RWPE1 (cell line): Measurements from ENCODE around the gene SATB2.

ENCODE experiments used
- CTCF ChIA-PET: fragments of 350-600 bp; sonication (Branson Sonifier 250); formaldehyde crosslinking; extraction: SDS; loops from one replicate; lab custom pipeline; 2021; lab: Yijun Ruan, JAX
- POLR2A ChIA-PET: fragments of 400-600 bp; formaldehyde crosslinking; extraction: SDS; loops from one replicate; lab custom pipeline; 2020; ENCODE audit warnings: antibody characterized with exemption; ENCODE audit not compliant: low non-redundant PET; lab: Yijun Ruan, JAX
- DNase-seq: peaks from one replicate; pipeline ENCODE4 v3.0.0; 2012; ENCODE audit warnings: low spot score
- H3K27ac ChIP-seq: fragments of 450-650 bp; 2 replicates; pipeline ENCODE4 v1.5.1; 2017
- TF ChIP-seq, protein P1 (sequence below): fragments of 450-650 bp; conservative IDR thresholded peaks from 2 replicates; pipeline ENCODE4 v1.5.1; 2017; ENCODE audit warnings: low read depth, mild to moderate bottlenecking

Gene SATB2

DNA sequence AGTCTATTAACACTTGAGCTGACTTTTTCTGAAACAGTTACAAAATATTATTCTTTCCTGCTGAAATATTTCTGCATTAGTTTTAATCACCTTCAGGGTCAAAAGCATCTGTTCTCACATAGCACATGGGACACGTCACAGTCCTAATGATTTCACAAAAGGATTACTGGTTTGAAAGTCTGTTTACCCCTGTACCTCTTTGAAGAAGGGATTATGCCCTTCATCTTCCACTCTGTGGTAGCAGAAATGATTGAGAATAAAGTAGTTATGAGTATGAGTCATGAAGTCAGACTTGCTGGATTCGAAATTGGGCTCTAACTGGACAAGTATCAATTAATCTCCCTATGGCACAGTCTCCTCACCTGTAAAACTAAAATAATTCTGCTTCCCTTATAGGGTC, 121.2 kb downstream of the SATB2 start:
- TF ChIP-seq, protein P1, sequence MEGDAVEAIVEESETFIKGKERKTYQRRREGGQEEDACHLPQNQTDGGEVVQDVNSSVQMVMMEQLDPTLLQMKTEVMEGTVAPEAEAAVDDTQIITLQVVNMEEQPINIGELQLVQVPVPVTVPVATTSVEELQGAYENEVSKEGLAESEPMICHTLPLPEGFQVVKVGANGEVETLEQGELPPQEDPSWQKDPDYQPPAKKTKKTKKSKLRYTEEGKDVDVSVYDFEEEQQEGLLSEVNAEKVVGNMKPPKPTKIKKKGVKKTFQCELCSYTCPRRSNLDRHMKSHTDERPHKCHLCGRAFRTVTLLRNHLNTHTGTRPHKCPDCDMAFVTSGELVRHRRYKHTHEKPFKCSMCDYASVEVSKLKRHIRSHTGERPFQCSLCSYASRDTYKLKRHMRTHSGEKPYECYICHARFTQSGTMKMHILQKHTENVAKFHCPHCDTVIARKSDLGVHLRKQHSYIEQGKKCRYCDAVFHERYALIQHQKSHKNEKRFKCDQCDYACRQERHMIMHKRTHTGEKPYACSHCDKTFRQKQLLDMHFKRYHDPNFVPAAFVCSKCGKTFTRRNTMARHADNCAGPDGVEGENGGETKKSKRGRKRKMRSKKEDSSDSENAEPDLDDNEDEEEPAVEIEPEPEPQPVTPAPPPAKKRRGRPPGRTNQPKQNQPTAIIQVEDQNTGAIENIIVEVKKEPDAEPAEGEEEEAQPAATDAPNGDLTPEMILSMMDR, result no peak
- CTCF ChIA-PET, result interaction anchor here (0.6 kb wide), 2 partner anchors 12 to 614 kb away, joined by 3 to 5 read pairs; no protein-coding TSS in a partner anchor
- no peak for DNase-seq
- POLR2A ChIA-PET, result no interaction called here
- no peak overlapping the region for H3K27ac ChIP-seq

DNA sequence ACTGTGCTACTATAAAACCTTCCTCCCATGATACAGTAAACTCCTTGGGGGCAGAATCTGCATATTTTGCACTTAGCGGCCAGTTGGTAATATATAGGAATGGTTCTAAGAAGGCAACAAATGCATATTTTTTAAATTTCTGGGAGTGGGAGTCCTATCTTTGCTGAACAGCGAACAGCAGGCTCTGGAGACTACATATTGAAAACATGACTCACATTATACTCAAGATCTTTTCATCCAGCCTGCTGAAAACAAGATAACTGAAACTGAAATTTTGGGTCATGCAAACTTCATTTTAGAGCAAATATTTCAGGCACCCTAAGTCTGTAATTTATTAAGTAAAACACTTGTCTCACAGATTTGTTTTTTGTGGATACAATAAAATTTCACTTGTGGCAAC, 122.2 kb downstream of the SATB2 start:
- POLR2A ChIA-PET, result no interaction called here
- CTCF ChIA-PET, result no interaction called here

DNA sequence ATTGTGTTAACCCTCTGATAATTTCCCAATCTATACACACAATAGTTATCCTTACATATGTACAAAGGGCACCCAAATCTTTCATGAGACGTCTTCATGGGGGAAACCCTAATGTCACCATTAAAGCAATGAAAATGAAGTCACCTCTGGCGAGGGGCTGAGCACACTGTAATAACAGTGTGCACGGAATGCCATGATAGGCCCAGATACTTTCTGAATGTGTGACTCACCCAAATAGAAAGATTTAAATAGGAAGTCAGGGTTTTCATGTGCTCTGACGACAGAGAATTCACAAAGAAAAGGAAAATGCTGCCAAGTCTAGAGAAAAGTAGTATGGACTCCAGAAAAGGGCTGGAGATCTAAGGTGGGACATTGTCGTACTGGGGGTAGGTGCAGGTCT, 128.3 kb downstream of the SATB2 start:
- POLR2A ChIA-PET, result no interaction called here
- H3K27ac ChIP-seq, result no peak overlapping the region
- CTCF ChIA-PET, result no interaction called here
- DNase-seq, result no peak
- TF ChIP-seq, protein P1, result no peak

More for the DNA sequence above, 122.2 kb downstream of the SATB2 start:
- TF ChIP-seq, protein P1, result no peak
- no peak for DNase-seq
- no peak overlapping the region for H3K27ac ChIP-seq

DNA sequence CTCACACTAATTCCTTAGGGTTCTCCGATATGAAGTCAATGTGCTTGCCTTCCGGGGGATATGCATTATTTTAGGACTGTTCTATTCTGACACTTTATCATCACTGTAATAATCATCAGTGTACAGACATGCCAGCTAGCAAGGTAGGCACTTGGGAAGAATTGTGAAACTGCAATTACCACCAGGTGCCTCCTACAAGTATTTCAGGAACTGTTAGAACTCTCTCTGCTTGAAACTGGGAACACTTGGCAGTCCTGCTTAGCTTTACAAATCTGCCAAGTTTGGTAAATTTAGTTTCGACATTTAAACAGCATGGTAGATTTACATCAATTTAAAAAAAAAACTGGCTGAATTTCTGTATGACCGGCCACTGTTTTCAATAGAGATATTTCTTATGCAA, 128.7 kb downstream of the SATB2 start:
- DNase-seq, result no peak
- no peak overlapping the region for H3K27ac ChIP-seq
- ChIA-PET CTCF (no interaction called here), POLR2A (no interaction called here)
- TF ChIP-seq, protein P1, result no peak

DNA sequence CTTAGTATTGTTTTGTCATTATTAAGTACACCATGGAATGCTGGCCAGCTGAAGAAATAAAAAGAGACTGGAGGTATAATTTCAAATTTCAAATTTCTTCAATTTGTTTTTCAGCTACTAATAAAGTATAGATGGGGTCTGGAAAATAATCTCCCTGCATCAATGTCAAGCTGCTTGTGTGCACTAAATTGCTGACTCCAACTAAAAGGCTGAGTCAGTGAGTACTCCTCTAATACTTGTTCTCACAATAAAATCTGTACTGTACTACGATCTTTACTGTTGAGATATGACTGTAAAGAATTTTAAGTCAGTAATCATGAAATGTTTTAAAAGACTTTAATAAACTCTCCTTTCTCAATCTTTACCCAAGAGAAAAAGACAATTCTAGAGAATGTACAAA, 131.9 kb downstream of the SATB2 start:
- ChIA-PET CTCF (no interaction called here), POLR2A (no interaction called here)
- no peak overlapping the region for H3K27ac ChIP-seq
- no peak for DNase-seq
- TF ChIP-seq, protein P1, result no peak

DNA sequence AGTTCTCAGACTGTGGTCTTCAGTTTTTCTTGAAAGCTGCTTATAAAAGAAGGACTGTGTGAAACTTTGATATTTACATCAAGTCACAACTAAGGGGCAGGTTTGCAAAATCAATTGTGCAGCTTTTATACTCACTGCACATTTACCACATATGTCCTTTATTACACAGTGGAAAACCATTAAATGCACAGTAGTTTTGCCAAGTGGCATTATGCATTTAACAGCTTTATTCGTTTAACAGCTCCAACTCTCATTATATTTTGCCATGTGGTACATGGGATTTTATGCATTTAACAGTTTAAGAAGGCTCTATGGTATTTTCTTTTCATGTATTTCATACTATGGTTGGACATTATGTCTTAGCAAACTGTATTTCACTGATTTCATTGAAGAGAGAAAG, 135.6 kb downstream of the SATB2 start:
- POLR2A ChIA-PET, result no interaction called here
- CTCF ChIA-PET, result no interaction called here
- no peak overlapping the region for H3K27ac ChIP-seq
- no peak for DNase-seq
- TF ChIP-seq, protein P1, result no peak

DNA sequence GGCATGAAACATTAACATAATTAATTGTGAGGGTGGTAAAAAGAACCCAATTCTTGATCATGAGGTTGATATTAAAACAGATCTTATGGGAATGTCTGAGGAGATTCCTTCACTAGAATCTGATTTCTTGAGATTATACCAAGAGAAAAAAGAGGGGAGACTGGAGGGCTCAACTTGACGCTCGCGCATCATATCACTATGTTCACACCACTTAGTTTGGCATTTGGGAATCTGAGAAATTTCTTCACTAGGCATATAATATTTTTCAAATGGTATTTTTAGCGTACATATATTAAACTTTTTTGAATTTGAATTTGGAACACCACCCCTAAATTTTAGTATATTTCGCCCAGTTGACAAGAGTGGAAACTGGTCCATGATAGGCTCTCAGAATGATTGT, 140.1 kb downstream of the SATB2 start:
- H3K27ac ChIP-seq, result no peak overlapping the region
- no peak for DNase-seq
- CTCF ChIA-PET, result no interaction called here
- POLR2A ChIA-PET, result no interaction called here
- TF ChIP-seq, protein P1, result no peak
